HG03442 (cell line): ENCODE data around the gene ADH1C.
"Not testable (repeated sequence)": the region's sequence is repeated elsewhere in the genome, so short reads cannot be mapped to it uniquely, and the experiment has no call there.

Experiments
- ATAC-seq: cut with Tn5 transposase; IDR thresholded peaks from one replicate; pipeline ENCODE4 v1.9.1; 2021; ENCODE audit warnings: mild to moderate bottlenecking, moderate library complexity; ENCODE audit not compliant: unreplicated experiment

Gene ADH1C

GRCh38 chr4:99352602-99353537 is at the start of gene ADH1C:
Gene ADH1C, minus strand, starts transcription at chr4:99352746. Its CDS starts 71 bp downstream, at chr4:99352675.
- ATAC-seq, result no peak

GRCh38 chr4:99400831-99401230 is 48.3 kb upstream of the ADH1C start:
- ATAC-seq, result no peak

- no peak for ATAC-seq
Measured at GRCh38 chr4:99399017-99399416, 46.5 kb upstream of the ADH1C start.

GRCh38 chr4:99395595-99396364 is 43.2 kb upstream of the ADH1C start:
- ATAC-seq, result no peak

GRCh38 chr4:99394896-99395295 is 42.4 kb upstream of the ADH1C start:
- ATAC-seq, result no peak

- no peak for ATAC-seq
Measured at GRCh38 chr4:99390055-99390454, 37.5 kb upstream of the ADH1C start.

GRCh38 chr4:99389606-99390005 is 37.1 kb upstream of the ADH1C start:
- ATAC-seq, result no peak

GRCh38 chr4:99383833-99384392 is 31.4 kb upstream of the ADH1C start:
- no peak for ATAC-seq

GRCh38 chr4:99383399-99383798 is 30.9 kb upstream of the ADH1C start:
- no peak for ATAC-seq

- no peak for ATAC-seq
Measured at GRCh38 chr4:99382745-99383360, 30.3 kb upstream of the ADH1C start.

- ATAC-seq, result no peak
Measured at GRCh38 chr4:99381588-99382175, 29.1 kb upstream of the ADH1C start.

- ATAC-seq, result no peak
Measured at GRCh38 chr4:99379571-99379970, 27.0 kb upstream of the ADH1C start.

- ATAC-seq, result no peak
Measured at GRCh38 chr4:99378876-99379275, 26.3 kb upstream of the ADH1C start.

GRCh38 chr4:99377341-99377740 is 24.8 kb upstream of the ADH1C start:
- not testable (repeated sequence) for ATAC-seq

- ATAC-seq, result not testable (repeated sequence)
Measured at GRCh38 chr4:99372464-99372863, 19.9 kb upstream of the ADH1C start.

GRCh38 chr4:99367817-99368216 is 15.3 kb upstream of the ADH1C start:
- ATAC-seq, result not testable (repeated sequence)

GRCh38 chr4:99366491-99366890 is 13.9 kb upstream of the ADH1C start:
- ATAC-seq, result no peak

- no peak for ATAC-seq
Measured at GRCh38 chr4:99362768-99363167, 10.2 kb upstream of the ADH1C start.

- ATAC-seq, result no peak
Measured at GRCh38 chr4:99361899-99362275, 9.3 kb upstream of the ADH1C start.

- ATAC-seq, result no peak
Measured at GRCh38 chr4:99361268-99361898, 8.8 kb upstream of the ADH1C start.
